PFSK-1 (cell line): ENCODE results near the gene TWNK.

Source experiments
- POLR2AphosphoS5 ChIP-seq: IDR thresholded peaks from 2 replicates; pipeline ENCODE4 v1.6.1; 2012; ENCODE audit warnings: low read depth, mild to moderate bottlenecking, control low read depth, low read length, moderate library complexity
- REST ChIP-seq, 2 experiments: IDR thresholded peaks; 2 replicates each; pipeline versions ENCODE4 v1.6.1 to v1.8.0; 2011 to 2012; ENCODE audit warnings: low read depth in 2 of 2, low read length in 2 of 2, control low read depth in 1 of 2, inconsistent platforms in 1 of 2, mild to moderate bottlenecking in 1 of 2, moderate library complexity in 1 of 2; ENCODE audit not compliant: insufficient read depth in 1 of 2
- SIN3A ChIP-seq: IDR thresholded peaks from 2 replicates; pipeline ENCODE4 v1.6.1; 2012; ENCODE audit warnings: mild to moderate bottlenecking, low read length, moderate library complexity, borderline replicate concordance; ENCODE audit not compliant: insufficient read depth
- TAF1 ChIP-seq: IDR thresholded peaks from 2 replicates; pipeline ENCODE4 v1.6.1; 2012; ENCODE audit warnings: low read length, control low read depth, borderline replicate concordance; ENCODE audit not compliant: insufficient read depth

GRCh38 chr10:100968062-100968736, 19.1 kb upstream of the TWNK start:
- TF ChIP-seq POLR2AphosphoS5, result no peak
- TF ChIP-seq REST (IDR thresholded peaks at IDR 0.05; ENCODE audit: insufficient read depth in 1 of 2, low read depth in 2 of 2, low read length in 2 of 2), result no peak
- no peak for TF ChIP-seq SIN3A
- TF ChIP-seq TAF1, result no peak
